HEK293 (cell line): ENCODE results near the gene MVB12A.

Source experiments
- CTCF ChIA-PET: fragments of 350-600 bp; formaldehyde crosslinking; extraction: SDS; loops from one replicate; lab custom pipeline; 2021; ENCODE audit warnings: antibody characterized with exemption; lab: Yijun Ruan, JAX
- POLR2A ChIA-PET: fragments of 300-600 bp; formaldehyde crosslinking; extraction: SDS; loops from one replicate; lab custom pipeline; 2020; ENCODE audit warnings: antibody characterized with exemption, inconsistent platforms; lab: Yijun Ruan, JAX
- H3K27ac ChIP-seq: fragments of 200-500 bp; sonication (Bioruptor generic); 2 replicates; pipeline ENCODE4 v1.5.1; 2014; ENCODE audit warnings: low read depth, low read length, control low read depth, inconsistent platforms; ENCODE audit errors: extremely low read depth
- H3K36me3 ChIP-seq, 2 experiments: fragments of 200-500 bp in 1 of 2; sonication (Bioruptor generic) in 1 of 2; 1 replicate in 1 of 2; 2 replicates in 1 of 2; pipeline ENCODE4 v1.5.1; 2014 to 2017; ENCODE audit warnings: inconsistent platforms in 2 of 2, low read length in 2 of 2; ENCODE audit not compliant: control insufficient read depth in 2 of 2, insufficient read depth in 1 of 2
- H3K4me1 ChIP-seq: fragments of 200-500 bp; sonication (Bioruptor generic); 2 replicates; pipeline ENCODE4 v1.5.1; 2014; ENCODE audit warnings: mild to moderate bottlenecking, low read length, inconsistent platforms; ENCODE audit not compliant: control insufficient read depth, insufficient read depth
- H3K4me3 ChIP-seq: 2 replicates; pipeline ENCODE4 v1.5.1; 2011; ENCODE audit warnings: low read depth, mild to moderate bottlenecking, control low read depth, low read length, moderate library complexity
- H3K9me3 ChIP-seq: fragments of 200-500 bp; sonication (Bioruptor generic); 2 replicates; pipeline ENCODE4 v1.5.1; 2014; ENCODE audit warnings: low read depth, low read length, inconsistent platforms; ENCODE audit not compliant: control insufficient read depth, insufficient read depth
- CTCF ChIP-seq: fragments of 450-650 bp; formaldehyde crosslinking; IDR thresholded peaks from 2 replicates; pipeline ENCODE4 v1.5.1; 2016; ENCODE audit warnings: missing biosample characterization, missing genetic modification characterization
- KLF1 ChIP-seq: fragments of 450-650 bp; formaldehyde crosslinking; IDR thresholded peaks from 2 replicates; pipeline ENCODE4 v1.5.1; 2016; ENCODE audit warnings: missing biosample characterization, missing genetic modification characterization
- KLF8 ChIP-seq: fragments of 450-650 bp; formaldehyde crosslinking; IDR thresholded peaks from 2 replicates; pipeline ENCODE4 v1.5.1; 2016; ENCODE audit warnings: missing biosample characterization, missing genetic modification characterization
- OVOL3 ChIP-seq: fragments of 450-650 bp; formaldehyde crosslinking; IDR thresholded peaks from 2 replicates; pipeline ENCODE4 v1.5.1; 2016; ENCODE audit warnings: missing biosample characterization, missing genetic modification characterization
- SCRT1 ChIP-seq: fragments of 450-650 bp; formaldehyde crosslinking; IDR thresholded peaks from 2 replicates; pipeline ENCODE4 v1.5.1; 2016; ENCODE audit warnings: missing biosample characterization, missing genetic modification characterization, borderline replicate concordance
- SETDB1 ChIP-seq: IDR thresholded peaks from one replicate; pipeline ENCODE4 v1.6.1; 2017; ENCODE audit warnings: mild to moderate bottlenecking, low read length, moderate library complexity, mixed read lengths; ENCODE audit not compliant: insufficient read length
- ZBTB26 ChIP-seq: fragments of 450-650 bp; formaldehyde crosslinking; optimal IDR thresholded peaks from 2 replicates; pipeline ENCODE3; 2016; ENCODE audit warnings: missing biosample characterization, mild to moderate bottlenecking, missing genetic modification characterization
- ZNF10 ChIP-seq: fragments of 450-650 bp; formaldehyde crosslinking; IDR thresholded peaks from 2 replicates; pipeline ENCODE4 v1.5.1; 2017; ENCODE audit warnings: missing biosample characterization, missing genetic modification characterization
- ZNF558 ChIP-seq: fragments of 450-650 bp; formaldehyde crosslinking; IDR thresholded peaks from 2 replicates; pipeline ENCODE4 v1.5.1; 2016; ENCODE audit warnings: missing biosample characterization, missing genetic modification characterization
- ZNF654 ChIP-seq: fragments of 450-650 bp; formaldehyde crosslinking; IDR thresholded peaks from 2 replicates; pipeline ENCODE4 v1.5.1; 2016; ENCODE audit warnings: low read depth, missing biosample characterization, missing genetic modification characterization
- ZNF843 ChIP-seq: fragments of 450-650 bp; formaldehyde crosslinking; IDR thresholded peaks from 2 replicates; pipeline ENCODE4 v1.5.1; 2016; ENCODE audit warnings: missing biosample characterization, missing genetic modification characterization
- ZSCAN30 ChIP-seq: fragments of 450-650 bp; IDR thresholded peaks from 2 replicates; pipeline ENCODE4 v1.5.1; 2018; ENCODE audit warnings: missing biosample characterization, mild to moderate bottlenecking, missing genetic modification characterization, moderate library complexity
- TF ChIP-seq, protein P1 (sequence below): fragments of 450-650 bp; formaldehyde crosslinking; IDR thresholded peaks from 2 replicates; pipeline ENCODE4 v1.5.1; 2016; ENCODE audit warnings: missing biosample characterization, missing genetic modification characterization
- TF ChIP-seq, protein P2 (sequence below): fragments of 450-650 bp; formaldehyde crosslinking; IDR thresholded peaks from 2 replicates; pipeline ENCODE4 v1.5.1; 2016; ENCODE audit warnings: missing biosample characterization, missing genetic modification characterization

The MVB12A gene

DNA sequence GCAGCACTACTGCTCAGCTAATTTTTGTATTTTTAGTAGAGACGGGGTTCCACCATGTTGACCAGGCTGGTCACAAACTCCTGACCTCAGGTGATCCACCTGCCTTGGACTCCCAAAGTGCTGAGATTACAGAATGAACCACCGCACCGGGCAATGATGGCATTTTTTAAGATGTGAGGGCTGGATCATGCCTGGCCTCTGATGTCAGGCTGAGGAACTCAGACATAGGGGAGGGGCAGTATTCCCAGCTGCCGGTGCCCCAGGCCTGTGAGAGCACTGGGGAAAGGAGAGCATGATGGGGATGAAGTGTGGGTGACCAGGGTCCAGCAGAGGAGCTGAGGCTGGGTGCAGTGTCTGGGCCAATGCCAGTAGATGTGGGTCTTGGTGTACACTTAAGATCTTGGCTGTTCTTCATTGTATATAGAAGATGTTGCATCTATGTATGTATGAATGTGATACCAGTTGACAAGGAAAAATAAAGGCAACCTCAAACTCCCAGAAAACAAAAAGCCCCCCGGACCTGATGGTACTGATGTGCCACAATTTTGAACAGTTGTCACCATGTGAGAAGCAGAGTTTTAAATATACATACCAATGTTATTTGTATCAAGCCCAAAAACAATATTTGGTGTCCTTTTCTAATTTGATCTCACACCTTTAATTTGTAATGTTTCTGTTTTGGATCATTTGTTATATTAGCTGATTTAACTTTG lies 39.3 kb upstream of the MVB12A start:
- no peaks in the 10 kb centered on the region for H3K9me3 ChIP-seq
- TF ChIP-seq ZNF843 (tag by site-specific recombination) (no peak), SETDB1 (peak; percentile 73)
- H3K4me3 ChIP-seq = no peak overlapping the region
- no peaks in the 10 kb centered on the region for H3K36me3 ChIP-seq
- no peaks in the 10 kb centered on the region for H3K4me1 ChIP-seq
- ChIA-PET POLR2A (interaction anchor here (0.6 kb wide), 1 partner anchor 1658 kb away, joined by 4 read pairs; no protein-coding TSS in a partner anchor), CTCF (interaction anchor here (0.7 to 1.1 kb wide), 2 partner anchors 8 to 610 kb away, joined by 3 read pairs; no protein-coding TSS in a partner anchor)
- H3K27ac ChIP-seq = no peak overlapping the region

GRCh38 chr19:17385878-17386611 lies 33.8 kb upstream of the MVB12A start:
- no peak overlapping the region for H3K27ac ChIP-seq
- TF ChIP-seq ZNF10 (tag by site-specific recombination) (0 out of 2 replicates have a peak, but pooled peaks have one; percentile 10), ZNF558 (tag by site-specific recombination) (no peak), OVOL3 (tag by site-specific recombination) (no peak), ZNF654 (tag by site-specific recombination) (peak; percentile 66), CTCF (tag by site-specific recombination) (peak; percentile 81), KLF8 (tag by site-specific recombination) (0 out of 2 replicates have a peak, but pooled peaks have one; percentile 31), ZSCAN30 (tag by site-specific recombination) (0 out of 2 replicates have a peak, but pooled peaks have one; percentile 31), SCRT1 (tag by site-specific recombination) (peak; percentile 18; the same call in 1 of the 2 replicates), KLF1 (tag by site-specific recombination) (0 out of 2 replicates have a peak, but pooled peaks have one; percentile 52), ZBTB26 (tag by site-specific recombination) (no peak)
- TF ChIP-seq, protein P1, sequence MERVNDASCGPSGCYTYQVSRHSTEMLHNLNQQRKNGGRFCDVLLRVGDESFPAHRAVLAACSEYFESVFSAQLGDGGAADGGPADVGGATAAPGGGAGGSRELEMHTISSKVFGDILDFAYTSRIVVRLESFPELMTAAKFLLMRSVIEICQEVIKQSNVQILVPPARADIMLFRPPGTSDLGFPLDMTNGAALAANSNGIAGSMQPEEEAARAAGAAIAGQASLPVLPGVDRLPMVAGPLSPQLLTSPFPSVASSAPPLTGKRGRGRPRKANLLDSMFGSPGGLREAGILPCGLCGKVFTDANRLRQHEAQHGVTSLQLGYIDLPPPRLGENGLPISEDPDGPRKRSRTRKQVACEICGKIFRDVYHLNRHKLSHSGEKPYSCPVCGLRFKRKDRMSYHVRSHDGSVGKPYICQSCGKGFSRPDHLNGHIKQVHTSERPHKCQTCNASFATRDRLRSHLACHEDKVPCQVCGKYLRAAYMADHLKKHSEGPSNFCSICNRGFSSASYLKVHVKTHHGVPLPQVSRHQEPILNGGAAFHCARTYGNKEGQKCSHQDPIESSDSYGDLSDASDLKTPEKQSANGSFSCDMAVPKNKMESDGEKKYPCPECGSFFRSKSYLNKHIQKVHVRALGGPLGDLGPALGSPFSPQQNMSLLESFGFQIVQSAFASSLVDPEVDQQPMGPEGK = 0 out of 2 replicates have a peak, but pooled peaks have one; percentile 20
- TF ChIP-seq, protein P2, sequence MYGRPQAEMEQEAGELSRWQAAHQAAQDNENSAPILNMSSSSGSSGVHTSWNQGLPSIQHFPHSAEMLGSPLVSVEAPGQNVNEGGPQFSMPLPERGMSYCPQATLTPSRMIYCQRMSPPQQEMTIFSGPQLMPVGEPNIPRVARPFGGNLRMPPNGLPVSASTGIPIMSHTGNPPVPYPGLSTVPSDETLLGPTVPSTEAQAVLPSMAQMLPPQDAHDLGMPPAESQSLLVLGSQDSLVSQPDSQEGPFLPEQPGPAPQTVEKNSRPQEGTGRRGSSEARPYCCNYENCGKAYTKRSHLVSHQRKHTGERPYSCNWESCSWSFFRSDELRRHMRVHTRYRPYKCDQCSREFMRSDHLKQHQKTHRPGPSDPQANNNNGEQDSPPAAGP (tag by site-specific recombination) = peak; percentile 28; the same call in 1 of the 2 replicates
- ChIA-PET POLR2A (interaction anchor here (0.5 to 0.6 kb wide), 2 partner anchors 26 to 473 kb away, joined by 4 to 5 read pairs; no protein-coding TSS in a partner anchor), CTCF (interaction anchor here (0.6 to 2.3 kb wide), 36 partner anchors 8 to 685 kb away, joined by 3 to 17 read pairs (median 4); partner anchors contain the start of gene MRPL34)
- no peaks in the 10 kb centered on the region for H3K4me1 ChIP-seq
- H3K36me3 ChIP-seq = no peaks in the 10 kb centered on the region
- no peaks in the 10 kb centered on the region for H3K9me3 ChIP-seq
- H3K4me3 ChIP-seq = no peak overlapping the region
